Measurements from ENCODE around the gene STK16. TPM values are rescaled to one million over a fixed set of nuclear protein-coding genes. Genes with fewer than 3 reads are reported as not detected.
A peak's percentile ranks its signal among the peaks of the same experiment; 100 is the strongest.

Gene STK16
- total and polyA plus RNA-seq, 2 of the 4 experiments (the other 2 are of a cell fraction): 44.4 to 50.1 TPM

DNA sequence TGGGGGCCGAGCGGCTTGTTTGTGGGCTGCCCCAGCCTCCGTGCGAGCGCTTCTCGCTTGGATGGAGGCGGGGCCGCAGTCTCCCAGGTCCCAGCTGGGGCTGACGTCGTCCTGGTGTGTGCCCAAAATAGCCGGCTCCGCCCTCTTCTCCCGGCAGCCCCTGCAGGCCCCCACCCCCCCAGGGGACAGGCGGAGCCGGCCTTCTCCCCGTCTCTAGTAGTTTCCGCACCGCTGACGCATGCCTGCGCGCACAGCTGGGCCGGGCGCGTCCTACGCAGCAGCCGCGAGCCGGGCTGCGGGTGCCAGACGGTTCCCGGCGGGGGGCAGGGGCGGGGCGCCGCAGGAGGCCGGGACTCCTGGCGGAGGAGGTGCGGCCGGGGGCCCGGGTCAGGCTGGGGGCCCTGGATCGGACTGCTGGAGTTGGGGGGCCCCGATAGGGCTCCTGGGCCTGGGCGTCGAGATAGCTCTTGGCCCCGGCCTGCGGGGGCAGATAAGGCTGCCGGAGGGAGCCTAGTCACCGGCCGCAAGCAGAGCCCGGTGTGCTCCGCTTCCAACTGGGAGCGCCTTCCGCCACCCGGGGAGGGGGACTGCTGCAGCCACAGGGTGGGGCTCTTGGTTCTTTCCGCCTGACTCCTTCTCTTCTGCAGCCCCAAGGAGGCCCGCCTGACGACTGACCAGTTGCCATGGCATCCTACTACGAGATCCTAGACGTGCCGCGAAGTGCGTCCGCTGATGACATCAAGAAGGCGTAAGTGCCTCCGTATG lies 34.1 kb downstream of the STK16 start, which contains the start of gene DNAJB2 (continued):
- TF ChIP-seq, protein P1, sequence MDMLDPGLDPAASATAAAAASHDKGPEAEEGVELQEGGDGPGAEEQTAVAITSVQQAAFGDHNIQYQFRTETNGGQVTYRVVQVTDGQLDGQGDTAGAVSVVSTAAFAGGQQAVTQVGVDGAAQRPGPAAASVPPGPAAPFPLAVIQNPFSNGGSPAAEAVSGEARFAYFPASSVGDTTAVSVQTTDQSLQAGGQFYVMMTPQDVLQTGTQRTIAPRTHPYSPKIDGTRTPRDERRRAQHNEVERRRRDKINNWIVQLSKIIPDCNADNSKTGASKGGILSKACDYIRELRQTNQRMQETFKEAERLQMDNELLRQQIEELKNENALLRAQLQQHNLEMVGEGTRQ (IDR thresholded peaks at IDR 0.05; ENCODE audit: low read depth, low read length): 0 out of 2 replicates have a peak, but pooled peaks have one; percentile 16
- peak; percentile 89 for TF ChIP-seq POLR2A (IDR thresholded peaks at IDR 0.05; ENCODE audit: low read depth, low read length)

DNA sequence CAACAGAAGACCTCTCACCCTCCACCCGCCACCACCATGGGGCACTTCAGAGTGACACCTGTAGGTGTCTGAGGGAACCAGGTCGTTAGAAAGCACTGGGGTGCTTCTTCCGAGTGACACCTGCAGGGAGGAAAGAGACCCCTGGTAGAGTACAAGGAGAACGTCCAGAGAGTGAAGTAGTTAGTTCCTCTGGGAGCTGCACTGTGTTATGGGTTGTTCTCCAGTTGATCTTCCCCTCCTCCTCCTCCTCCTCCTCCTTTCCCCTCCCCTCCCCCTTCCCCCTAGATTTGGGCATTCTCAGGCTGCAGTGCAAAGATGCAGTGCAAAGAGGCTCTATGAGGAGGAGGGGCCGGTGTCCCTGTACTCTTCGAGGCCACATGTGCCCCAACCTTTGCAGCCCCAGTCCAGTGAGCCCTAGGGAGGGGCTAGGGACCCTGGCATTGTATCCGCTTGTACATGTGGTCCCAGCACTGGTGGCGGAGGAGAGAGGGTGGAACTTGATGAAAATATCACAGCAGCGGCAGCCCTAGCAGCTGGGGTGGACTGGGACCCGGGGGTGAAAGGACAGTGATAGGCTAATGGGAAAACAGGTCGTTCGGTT lies 34.7 kb downstream of the STK16 start:
- ChIA-PET CTCF (interaction anchor here (1.1 to 3.2 kb wide), 2 partner anchors 15 to 108 kb away, joined by 3 to 29 read pairs; no protein-coding TSS in a partner anchor), POLR2A (ENCODE audit: unreplicated experiment) (no interaction called here)
- peaks cover 16 to 30% of the 10 kb centered on the region in 2 experiments for H3K79me1 ChIP-seq (ENCODE audit: low read depth in 1 of 2, low read length in 2 of 2)
- H2BK120ac ChIP-seq (ENCODE audit: low read depth, low read length): peak overlapping the region; percentile 36
- H2BK5ac ChIP-seq (ENCODE audit: low read depth, low read length, poor library complexity, severe bottlenecking): peak overlapping the region; percentile 79
- peak overlapping the region; percentile 37; the same call in 1 of the 2 replicates for H3K23ac ChIP-seq (ENCODE audit: low read depth, low read length)
- H3K27me3 ChIP-seq (ENCODE audit: control insufficient read depth, insufficient read depth, low read length): no peaks in the 10 kb centered on the region
- DNase-seq (no peak), ATAC-seq (ENCODE audit: low read depth) (no peak)
- peak overlapping the region; percentile 85 for H3K9ac ChIP-seq (ENCODE audit: low read depth, low read length)
- H4K8ac ChIP-seq (ENCODE audit: low read depth in 2 of 2, low read length in 2 of 2): peak overlapping the region; percentile 29 to 49; a peak in 3 of 4 replicates
- WGBS, 2 experiments (ENCODE audit: extremely low coverage in 2 of 2, insufficient read length in 1 of 2): 40% methylated on average over 1 of the region's 12 CpGs; no CpG with 5 or more reads in 1 of the 2 experiments
- no TSS peak for BruUV-seq (replicated peaks)
- peak overlapping the region; percentile 49 for H2AK9ac ChIP-seq (replicated peaks; ENCODE audit: low read depth, low read length, poor library complexity)
- in situ Hi-C loops (cut with MboI; ENCODE audit: low sequenced_read_pairs) (no loop called here), intact Hi-C loops (cut with micrococcal nuclease) (loop anchor here (1.0 to 5.0 kb wide), 3 partner anchors 9 to 103 kb away; partner anchors contain the start of genes ABCB6, CNPPD1 and RETREG2), dilution Hi-C loops (cut with HindIII; ENCODE audit: low sequenced_read_pairs, unreplicated experiment) (no loop called here)
- H3K4me1 ChIP-seq (ENCODE audit: control insufficient read depth, insufficient read depth, low read length): peaks cover 12% of the 10 kb centered on the region
- H3K18ac ChIP-seq (ENCODE audit: low read depth, low read length): peak overlapping the region; percentile 80
- H2AK5ac ChIP-seq (ENCODE audit: low read depth, low read length): peak overlapping the region; percentile 56
- H4K91ac ChIP-seq (ENCODE audit: insufficient read depth, low read depth, low read length): peak overlapping the region; percentile 18
- H3K4ac ChIP-seq (ENCODE audit: low read depth, low read length): peak overlapping the region; percentile 44
- H3K14ac ChIP-seq (replicated peaks; ENCODE audit: low read depth, low read length): peak overlapping the region; percentile 96
- peak overlapping the region; percentile 75; the same call in 1 of the 3 replicates for H2BK15ac ChIP-seq (ENCODE audit: low read depth, low read length)
- peak overlapping the region; percentile 65 for H3K4me3 ChIP-seq (ENCODE audit: insufficient read depth, low read depth, low read length)
- no peaks in the 10 kb centered on the region for H4K20me1 ChIP-seq (ENCODE audit: insufficient read depth, low read length)
- peak overlapping the region; percentile 82 for H3K27ac ChIP-seq (ENCODE audit: insufficient read depth, low read length)
- peak overlapping the region; percentile 90 for H2AFZ ChIP-seq (replicated peaks; ENCODE audit: low read length, poor library complexity)
- H3K9me1 ChIP-seq (ENCODE audit: insufficient read depth, low read length): peaks cover 8% of the 10 kb centered on the region
- peak overlapping the region; percentile 95 for H3K4me2 ChIP-seq (ENCODE audit: low read depth, low read length)
- H3K36me3 ChIP-seq (ENCODE audit: control insufficient read depth, insufficient read depth, low read length): peaks cover 43% of the 10 kb centered on the region
- peak overlapping the region; percentile 83 for H4K5ac ChIP-seq (ENCODE audit: low read depth, low read length)
- H3K56ac ChIP-seq (ENCODE audit: extremely low read depth, insufficient read depth, low read length): peak overlapping the region; percentile 87
- H3K9me3 ChIP-seq (ENCODE audit: control insufficient read depth, insufficient read depth, low read length): no peaks in the 10 kb centered on the region
- no peak overlapping the region for H2BK20ac ChIP-seq (ENCODE audit: low read depth, low read length)
- TF ChIP-seq CEBPB (IDR thresholded peaks at IDR 0.05; ENCODE audit: low read depth, low read length): no peak
- TF ChIP-seq MXI1 (IDR thresholded peaks at IDR 0.05; ENCODE audit: borderline replicate concordance, low read depth, low read length): no peak
- 0 out of 2 replicates have a peak, but pooled peaks have one; percentile 1 for TF ChIP-seq FOS (IDR thresholded peaks at IDR 0.05; ENCODE audit: low read depth, low read length)
- TF ChIP-seq RFX5 (IDR thresholded peaks at IDR 0.05; ENCODE audit: low read depth, low read length): no peak
- TF ChIP-seq NFE2L2 (IDR thresholded peaks at IDR 0.05; ENCODE audit: low read depth, low read length): no peak
- peak; percentile 69 for TF ChIP-seq RCOR1 (IDR thresholded peaks at IDR 0.05; ENCODE audit: insufficient replicate concordance, low read length)
- no peak for TF ChIP-seq MAFK (IDR thresholded peaks at IDR 0.05; ENCODE audit: low read depth, low read length)
- TF ChIP-seq, protein P1 (IDR thresholded peaks at IDR 0.05; ENCODE audit: low read depth, low read length): no peak
- no peak for TF ChIP-seq MAZ (IDR thresholded peaks at IDR 0.05; ENCODE audit: borderline replicate concordance, low read depth, low read length)
- no peak for TF ChIP-seq RAD21 (IDR thresholded peaks at IDR 0.05; ENCODE audit: low read length)
- 0 out of 2 replicates have a peak, but pooled peaks have one; percentile 5 for TF ChIP-seq CHD1 (IDR thresholded peaks at IDR 0.05; ENCODE audit: low read depth, low read length)
- TF ChIP-seq SMC3 (IDR thresholded peaks at IDR 0.05; ENCODE audit: low read depth, low read length): no peak

All from IMR-90 (cell line).